Choroid plexus epithelial cell (primary cell): ENCODE measurements around the gene WFIKKN1.
A peak's percentile ranks its signal among the peaks of the same experiment; 100 is the strongest.

Source experiments
- DNase-seq: peaks from one replicate; pipeline ENCODE4 v3.0.0-alpha.2; 2010; ENCODE audit warnings: low read depth
- H3K4me3 ChIP-seq: 2 replicates; pipeline ENCODE4 v1.5.1; 2011; ENCODE audit warnings: low read depth, mild to moderate bottlenecking, control low read depth, low read length, moderate library complexity
- CTCF ChIP-seq: conservative IDR thresholded peaks from 2 replicates; pipeline ENCODE4 v1.5.1; 2011; ENCODE audit warnings: low read depth, mild to moderate bottlenecking, control low read depth, inconsistent platforms, low read length, moderate library complexity

The WFIKKN1 gene

GRCh38 chr16:640614-641013, 9.8 kb downstream of the WFIKKN1 start:
- no peak overlapping the region for H3K4me3 ChIP-seq

GRCh38 chr16:641326-642188, 10.8 kb downstream of the WFIKKN1 start, which contains the start of gene MCRIP2:
TSS of gene MCRIP2 (plus strand) at chr16:641828. CDS start at chr16:641992, 164 bp downstream.
- H3K4me3 ChIP-seq: peak within 1 kb of the TSS; percentile 59
- peak; percentile 47 for DNase-seq
- no peak for TF ChIP-seq CTCF

More at GRCh38 chr16:640614-641013, 9.8 kb downstream of the WFIKKN1 start:
- no peak for TF ChIP-seq CTCF
- DNase-seq: no peak

- no peak for TF ChIP-seq CTCF
- DNase-seq: no peak
- peak overlapping the region; percentile 59 for H3K4me3 ChIP-seq
Measured at GRCh38 chr16:642189-643049, 11.6 kb downstream of the WFIKKN1 start.

GRCh38 chr16:643050-643368, 12.2 kb downstream of the WFIKKN1 start:
- TF ChIP-seq CTCF: no peak
- DNase-seq: no peak
- H3K4me3 ChIP-seq: no peak overlapping the region

- no peak for DNase-seq
- H3K4me3 ChIP-seq: no peak overlapping the region
- no peak for TF ChIP-seq CTCF
Measured at GRCh38 chr16:644556-644955, 13.8 kb downstream of the WFIKKN1 start.

GRCh38 chr16:645852-646678, 15.3 kb downstream of the WFIKKN1 start:
- H3K4me3 ChIP-seq: no peak overlapping the region
- TF ChIP-seq CTCF: no peak
- DNase-seq: no peak
